ENCODE data around the gene FAP.

DNA sequence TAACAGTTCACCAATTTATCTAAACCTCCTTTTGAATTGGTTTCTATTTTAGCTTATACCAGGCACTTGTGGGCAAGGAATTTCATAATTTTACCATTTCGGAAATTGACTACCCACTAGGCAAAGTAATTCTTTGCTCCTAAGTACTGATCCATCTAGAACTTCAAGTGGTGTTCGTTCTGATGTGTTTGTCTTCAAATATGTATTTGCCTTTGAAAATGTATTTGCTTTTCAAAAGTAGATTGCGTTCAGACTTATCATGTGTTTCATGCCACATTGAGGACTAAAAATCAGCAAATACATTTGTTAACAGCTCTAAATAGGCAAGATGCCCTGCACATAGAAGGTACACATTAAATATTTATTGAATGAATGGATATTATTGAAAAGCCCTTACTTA is 48.5 kb upstream of the FAP start:
- TF ChIP-seq, protein P1, sequence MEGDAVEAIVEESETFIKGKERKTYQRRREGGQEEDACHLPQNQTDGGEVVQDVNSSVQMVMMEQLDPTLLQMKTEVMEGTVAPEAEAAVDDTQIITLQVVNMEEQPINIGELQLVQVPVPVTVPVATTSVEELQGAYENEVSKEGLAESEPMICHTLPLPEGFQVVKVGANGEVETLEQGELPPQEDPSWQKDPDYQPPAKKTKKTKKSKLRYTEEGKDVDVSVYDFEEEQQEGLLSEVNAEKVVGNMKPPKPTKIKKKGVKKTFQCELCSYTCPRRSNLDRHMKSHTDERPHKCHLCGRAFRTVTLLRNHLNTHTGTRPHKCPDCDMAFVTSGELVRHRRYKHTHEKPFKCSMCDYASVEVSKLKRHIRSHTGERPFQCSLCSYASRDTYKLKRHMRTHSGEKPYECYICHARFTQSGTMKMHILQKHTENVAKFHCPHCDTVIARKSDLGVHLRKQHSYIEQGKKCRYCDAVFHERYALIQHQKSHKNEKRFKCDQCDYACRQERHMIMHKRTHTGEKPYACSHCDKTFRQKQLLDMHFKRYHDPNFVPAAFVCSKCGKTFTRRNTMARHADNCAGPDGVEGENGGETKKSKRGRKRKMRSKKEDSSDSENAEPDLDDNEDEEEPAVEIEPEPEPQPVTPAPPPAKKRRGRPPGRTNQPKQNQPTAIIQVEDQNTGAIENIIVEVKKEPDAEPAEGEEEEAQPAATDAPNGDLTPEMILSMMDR (IDR thresholded peaks at IDR 0.05; ENCODE audit: extremely low read depth in 1 of 2, insufficient read depth in 1 of 2, low read depth in 1 of 2, low read length in 2 of 2), result no peak
- TF ChIP-seq POLR2A (IDR thresholded peaks at IDR 0.05; ENCODE audit: low read depth, low read length), result no peak
- no peak for TF ChIP-seq EZH2 (IDR thresholded peaks at IDR 0.05; ENCODE audit: borderline replicate concordance, low read depth, low read length, severe bottlenecking)
- no peak for TF ChIP-seq POLR2AphosphoS5 (IDR thresholded peaks at IDR 0.05; ENCODE audit: insufficient read depth, low read depth, low read length)
- TF ChIP-seq, protein P2, sequence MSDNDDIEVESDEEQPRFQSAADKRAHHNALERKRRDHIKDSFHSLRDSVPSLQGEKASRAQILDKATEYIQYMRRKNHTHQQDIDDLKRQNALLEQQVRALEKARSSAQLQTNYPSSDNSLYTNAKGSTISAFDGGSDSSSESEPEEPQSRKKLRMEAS (IDR thresholded peaks at IDR 0.05; ENCODE audit: insufficient read depth, insufficient read length), result no peak
